ENCODE data around the gene FTL.

The FTL gene

DNA sequence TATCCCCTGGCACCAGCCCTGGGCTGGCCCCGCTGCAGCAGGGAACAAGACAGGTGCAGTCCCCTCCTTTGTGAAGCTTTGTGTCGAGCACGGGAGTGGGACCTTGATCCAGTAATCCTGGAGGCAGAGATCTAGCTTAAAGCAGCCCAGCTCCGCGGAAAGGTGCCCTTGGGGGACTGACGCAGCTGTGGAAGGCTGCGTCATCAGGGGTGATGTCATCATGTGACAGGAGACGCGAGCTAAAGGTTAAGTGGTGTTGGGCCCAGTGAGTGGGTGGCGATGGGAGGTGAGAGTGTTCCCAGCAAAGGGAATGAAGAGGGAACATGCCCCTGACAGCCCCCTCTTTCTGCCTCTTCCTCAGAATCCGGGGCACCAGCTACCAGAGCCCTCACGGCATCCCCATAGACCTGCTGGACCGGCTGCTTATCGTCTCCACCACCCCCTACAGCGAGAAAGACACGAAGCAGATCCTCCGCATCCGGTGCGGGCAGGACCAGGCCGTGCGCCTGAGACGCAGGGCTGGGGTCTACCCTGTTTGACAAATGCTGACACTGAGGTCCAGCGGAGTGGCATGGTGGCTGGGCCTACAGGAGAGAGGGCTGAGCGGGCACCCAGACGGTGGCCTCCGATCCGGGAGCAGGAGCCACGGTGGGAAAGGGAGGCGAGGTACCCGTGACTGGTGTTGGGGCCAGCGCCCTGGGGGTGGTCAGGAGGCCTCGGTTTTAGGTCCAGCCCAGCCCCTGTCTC is 49.2 kb downstream of the FTL start:
- WGBS, 2 experiments (ENCODE audit: insufficient coverage in 2 of 2) = 95 to 96% methylated on average over 29 to 30 of the region's 32 CpGs
- no peaks in the 10 kb centered on the region for H3K4me1 ChIP-seq (ENCODE audit: control insufficient read depth, insufficient read depth, low read length, poor library complexity, severe bottlenecking)
- H3K9me3 ChIP-seq (ENCODE audit: control insufficient read depth, low read length) = no peaks in the 10 kb centered on the region
- H3K36me3 ChIP-seq (ENCODE audit: control insufficient read depth, insufficient read depth, low read length) = peaks cover 55% of the 10 kb centered on the region
- no peak overlapping the region for H3K27ac ChIP-seq (ENCODE audit: low read depth, low read length, severe bottlenecking)
- H3K4me3 ChIP-seq (ENCODE audit: extremely low read depth, insufficient read depth, low read length, poor library complexity, severe bottlenecking) = no peak overlapping the region

- H3K4me1 ChIP-seq (ENCODE audit: control insufficient read depth, insufficient read depth, low read length, poor library complexity, severe bottlenecking) = no peaks in the 10 kb centered on the region
- H3K27ac ChIP-seq (ENCODE audit: low read depth, low read length, severe bottlenecking) = no peak overlapping the region
- H3K4me3 ChIP-seq (ENCODE audit: extremely low read depth, insufficient read depth, low read length, poor library complexity, severe bottlenecking) = no peak overlapping the region
- H3K9me3 ChIP-seq (ENCODE audit: control insufficient read depth, low read length) = no peaks in the 10 kb centered on the region
- H3K36me3 ChIP-seq (ENCODE audit: control insufficient read depth, insufficient read depth, low read length) = peaks cover 51% of the 10 kb centered on the region
- 92 to 95% methylated on average over 17 to 18 of the region's 18 CpGs for whole genome bisulfite sequencing, 2 experiments (ENCODE audit: insufficient coverage in 2 of 2)
Observed at GRCh38 chr19:49014870-49015255, 49.8 kb downstream of the FTL start.

DNA sequence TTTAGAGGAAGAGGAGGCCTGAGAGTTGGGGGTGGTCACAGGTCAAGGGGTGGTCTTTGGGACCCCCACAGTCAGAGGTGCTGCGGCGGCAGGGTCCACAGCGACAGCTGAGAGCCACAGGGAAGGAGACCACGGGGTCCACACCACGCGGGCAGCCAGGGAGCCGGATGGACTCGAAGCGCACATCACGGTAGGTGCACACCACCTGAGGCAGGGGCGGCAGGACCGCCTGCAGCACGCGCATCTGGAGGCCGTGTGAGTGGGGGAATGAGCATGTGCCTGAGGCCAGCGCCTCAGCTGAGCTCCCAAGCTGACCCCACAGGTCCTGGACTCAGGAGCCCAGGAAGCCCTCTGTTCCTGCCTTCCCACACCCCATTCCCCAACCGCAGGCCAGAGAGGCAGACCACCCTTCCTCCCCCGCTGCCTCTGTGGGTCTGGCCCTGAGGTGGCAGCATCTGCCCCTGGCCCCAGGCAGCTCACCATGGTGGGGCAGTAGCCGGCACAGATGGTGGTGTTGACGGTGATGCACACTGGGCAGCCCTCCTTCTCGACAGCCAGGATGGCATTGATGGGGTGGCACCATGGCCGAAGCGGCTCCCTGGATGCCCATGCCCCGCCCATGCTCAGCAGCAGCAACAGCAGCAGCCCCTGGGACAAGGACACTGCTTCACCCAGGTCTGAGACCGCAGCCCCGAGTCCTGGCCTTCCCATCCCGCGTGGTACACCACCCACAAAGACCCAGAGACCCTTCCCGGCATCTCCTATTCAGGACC is 51.1 kb downstream of the FTL start:
- no peak overlapping the region for H3K27ac ChIP-seq (ENCODE audit: low read depth, low read length, severe bottlenecking)
- H3K4me3 ChIP-seq (ENCODE audit: extremely low read depth, insufficient read depth, low read length, poor library complexity, severe bottlenecking) = no peak overlapping the region
- H3K36me3 ChIP-seq (ENCODE audit: control insufficient read depth, insufficient read depth, low read length) = peaks cover 37% of the 10 kb centered on the region
- H3K4me1 ChIP-seq (ENCODE audit: control insufficient read depth, insufficient read depth, low read length, poor library complexity, severe bottlenecking) = peaks cover 3% of the 10 kb centered on the region
- H3K9me3 ChIP-seq (ENCODE audit: control insufficient read depth, low read length) = no peaks in the 10 kb centered on the region
- 95 to 98% methylated on average over 16 to 17 of the region's 29 CpGs for WGBS, 2 experiments (ENCODE audit: insufficient coverage in 2 of 2)

Measured in mesodermal cell (in vitro differentiated cells).